Activated CD4-positive, alpha-beta T cell treated with anti-CD3 and anti-CD28 coated beads for 48 hours (primary cell): ENCODE results near the gene TTYH3.
"Not testable (repeated sequence)": the region's sequence is repeated elsewhere in the genome, so short reads cannot be mapped to it uniquely, and the experiment has no call there.

Source experiments
- DNase-seq: peaks from one replicate; pipeline ENCODE4 v3.0.0-alpha.2; 2020

Gene TTYH3, protein sequence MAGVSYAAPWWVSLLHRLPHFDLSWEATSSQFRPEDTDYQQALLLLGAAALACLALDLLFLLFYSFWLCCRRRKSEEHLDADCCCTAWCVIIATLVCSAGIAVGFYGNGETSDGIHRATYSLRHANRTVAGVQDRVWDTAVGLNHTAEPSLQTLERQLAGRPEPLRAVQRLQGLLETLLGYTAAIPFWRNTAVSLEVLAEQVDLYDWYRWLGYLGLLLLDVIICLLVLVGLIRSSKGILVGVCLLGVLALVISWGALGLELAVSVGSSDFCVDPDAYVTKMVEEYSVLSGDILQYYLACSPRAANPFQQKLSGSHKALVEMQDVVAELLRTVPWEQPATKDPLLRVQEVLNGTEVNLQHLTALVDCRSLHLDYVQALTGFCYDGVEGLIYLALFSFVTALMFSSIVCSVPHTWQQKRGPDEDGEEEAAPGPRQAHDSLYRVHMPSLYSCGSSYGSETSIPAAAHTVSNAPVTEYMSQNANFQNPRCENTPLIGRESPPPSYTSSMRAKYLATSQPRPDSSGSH

DNA sequence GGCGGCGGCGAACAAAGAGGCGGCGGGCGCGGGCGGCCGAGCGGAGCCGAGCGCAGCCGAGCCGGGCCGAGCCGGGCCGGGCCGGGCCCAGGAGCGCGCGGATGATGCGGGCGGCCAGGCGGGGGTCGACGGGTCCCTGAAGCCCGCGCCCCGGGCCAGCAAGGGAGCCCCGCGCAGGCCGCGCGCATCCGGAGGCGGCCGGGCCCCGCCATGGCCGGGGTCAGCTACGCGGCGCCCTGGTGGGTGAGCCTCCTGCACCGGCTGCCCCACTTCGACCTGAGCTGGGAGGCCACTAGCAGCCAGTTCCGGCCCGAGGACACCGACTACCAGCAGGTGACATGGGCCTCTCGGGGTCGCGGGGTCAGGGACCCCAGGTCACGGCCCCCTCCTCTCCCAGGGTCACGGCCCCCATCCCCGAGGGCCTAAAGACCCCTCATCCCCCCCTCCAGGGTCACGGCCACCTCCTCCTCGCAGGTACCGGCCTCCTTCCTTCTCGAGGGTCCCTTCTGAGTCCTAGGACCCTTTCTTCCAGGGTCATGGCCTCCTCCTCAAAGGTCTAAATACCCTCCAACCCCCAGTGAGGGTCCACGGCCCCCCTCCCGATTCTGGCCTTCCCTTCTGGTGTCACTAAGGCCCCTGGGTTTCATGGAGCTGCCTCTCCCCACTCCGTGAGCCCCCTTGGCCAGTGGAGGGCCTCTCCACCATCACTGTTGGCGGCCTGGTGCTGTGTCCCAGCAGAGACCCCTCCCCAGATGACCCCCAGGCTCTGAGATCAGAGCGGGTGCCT lies at the start of gene TTYH3:
Gene TTYH3, plus strand, starts transcription at position 41 of the 787 bp plus-strand sequence. Its CDS starts 170 bp downstream, at position 211.
- no peak for DNase-seq

DNA sequence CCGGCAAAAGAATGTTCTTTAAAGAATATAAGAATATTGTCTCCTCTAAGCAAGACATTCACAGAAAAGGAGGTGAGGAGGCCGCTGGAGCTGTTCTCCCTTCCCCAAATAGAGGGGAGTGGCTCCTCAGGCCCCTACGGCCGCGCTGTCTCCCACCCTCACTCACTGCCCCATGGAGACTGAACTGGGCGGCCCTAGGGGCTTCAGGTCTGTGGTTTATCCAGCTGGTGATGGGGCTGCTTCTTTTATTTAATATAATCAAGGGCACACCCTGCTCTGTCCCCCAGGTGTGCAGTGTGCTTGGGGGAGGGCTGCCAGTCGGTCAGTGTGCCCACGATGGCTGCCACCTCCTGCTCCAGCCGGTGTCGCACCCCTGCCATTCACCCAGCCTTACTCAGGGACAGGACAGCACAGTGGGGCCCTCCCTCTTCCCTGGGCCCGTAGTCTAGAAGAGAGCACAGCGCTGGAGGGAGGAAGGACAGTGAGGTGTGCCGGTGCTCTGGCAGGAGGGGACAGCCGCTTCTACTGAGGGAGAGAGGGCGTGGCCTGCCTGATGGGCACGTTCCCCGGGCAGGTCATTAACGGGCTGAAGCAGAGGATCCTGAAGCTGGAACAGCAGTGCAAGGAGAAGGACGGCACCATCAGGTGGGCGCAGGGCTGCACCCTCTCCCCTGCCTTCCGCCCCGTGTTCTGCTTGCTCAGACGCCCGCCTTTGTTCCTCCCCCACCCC lies 49.6 kb upstream of the TTYH3 start:
- no peak for DNase-seq

DNA sequence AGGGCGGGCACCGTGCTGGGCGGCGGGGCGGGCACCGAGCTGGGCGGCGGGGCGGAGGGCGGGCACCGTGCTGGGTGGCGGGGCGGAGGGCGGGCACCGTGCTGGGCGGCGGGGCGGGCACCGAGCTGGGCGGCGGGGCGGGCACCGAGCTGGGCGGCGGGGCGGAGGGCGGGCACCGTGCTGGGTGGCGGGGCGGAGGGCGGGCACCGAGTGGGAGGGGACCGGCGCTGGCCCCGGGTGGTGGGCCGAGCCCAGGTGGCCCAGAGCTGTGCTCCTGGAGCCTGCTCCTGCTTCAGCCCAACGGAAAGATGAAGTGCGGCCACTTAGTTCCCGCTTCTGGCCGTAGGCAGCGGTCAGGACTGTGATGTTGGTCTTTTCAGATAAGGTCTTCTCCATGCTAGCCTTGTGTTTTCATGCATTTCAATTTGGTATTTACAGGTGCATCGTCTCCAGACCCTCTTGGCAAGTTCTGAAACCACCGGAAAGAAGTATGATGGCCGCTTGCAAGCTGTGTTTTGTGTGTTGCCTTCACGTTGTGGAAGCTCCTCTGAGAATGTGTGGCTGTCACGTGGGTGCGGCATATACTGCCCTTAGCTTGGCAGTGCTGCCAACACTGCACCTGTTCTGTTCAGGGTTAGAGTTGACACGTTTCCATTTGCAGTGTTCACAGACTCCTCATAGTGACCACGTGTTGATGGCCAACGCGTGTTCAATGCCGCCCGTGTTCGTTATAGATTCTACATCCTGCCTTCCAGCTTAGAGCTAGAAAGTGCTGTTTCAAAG lies 47.8 kb upstream of the TTYH3 start:
- no peak for DNase-seq

DNA sequence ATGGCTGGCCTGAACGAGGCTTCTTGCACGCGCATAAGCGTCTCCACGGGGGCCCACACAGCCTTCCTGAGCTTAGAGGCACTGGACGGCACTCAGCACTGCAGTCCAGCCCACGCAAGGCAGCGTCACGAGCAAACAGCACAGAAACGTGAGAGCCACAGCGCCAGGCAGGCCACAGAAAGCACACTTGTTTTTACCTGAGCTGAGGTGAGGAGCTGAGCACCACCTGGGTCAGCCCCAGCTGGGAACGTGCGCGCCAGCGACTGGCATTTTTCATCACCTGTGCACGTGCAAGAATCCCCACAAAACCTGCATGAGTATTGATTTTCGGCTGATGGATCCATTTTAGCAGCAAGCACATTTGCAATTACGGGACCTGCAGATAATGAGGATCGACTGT lies 46.3 kb upstream of the TTYH3 start:
- DNase-seq: no peak

DNA sequence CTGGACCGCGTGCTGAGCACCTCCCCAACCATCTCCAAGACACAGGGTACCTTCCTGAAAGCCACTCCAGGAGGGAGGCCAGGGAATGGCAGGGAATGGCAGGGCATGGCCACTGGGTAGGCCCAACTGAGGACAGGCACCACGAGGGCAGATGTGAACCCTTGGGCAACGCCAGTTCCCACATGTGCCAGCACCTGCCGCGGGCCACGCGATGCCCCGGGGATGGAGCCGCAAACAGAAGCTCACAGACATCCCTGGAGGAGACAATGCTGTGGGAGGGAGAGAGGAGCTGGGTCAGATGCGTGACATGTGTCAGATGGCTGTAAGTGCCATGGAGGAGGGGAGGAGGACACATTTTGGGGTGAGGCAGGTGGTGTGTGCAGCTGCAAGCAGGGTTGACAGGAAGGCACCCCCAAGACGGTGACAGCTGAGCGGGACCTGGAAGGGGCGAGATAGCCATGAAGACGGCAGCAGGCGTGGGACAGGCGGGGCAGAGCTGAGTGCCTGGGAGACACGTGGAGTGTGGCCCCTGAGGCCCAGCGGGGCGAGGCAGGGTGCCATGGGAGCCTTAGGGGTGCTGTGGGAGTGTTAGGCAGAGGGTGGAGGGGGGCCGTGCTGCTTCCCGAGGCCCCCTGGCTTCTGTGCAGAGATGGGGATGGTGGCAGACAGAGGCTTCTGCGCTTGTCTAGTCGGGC lies 45.3 kb upstream of the TTYH3 start:
- DNase-seq: no peak

DNA sequence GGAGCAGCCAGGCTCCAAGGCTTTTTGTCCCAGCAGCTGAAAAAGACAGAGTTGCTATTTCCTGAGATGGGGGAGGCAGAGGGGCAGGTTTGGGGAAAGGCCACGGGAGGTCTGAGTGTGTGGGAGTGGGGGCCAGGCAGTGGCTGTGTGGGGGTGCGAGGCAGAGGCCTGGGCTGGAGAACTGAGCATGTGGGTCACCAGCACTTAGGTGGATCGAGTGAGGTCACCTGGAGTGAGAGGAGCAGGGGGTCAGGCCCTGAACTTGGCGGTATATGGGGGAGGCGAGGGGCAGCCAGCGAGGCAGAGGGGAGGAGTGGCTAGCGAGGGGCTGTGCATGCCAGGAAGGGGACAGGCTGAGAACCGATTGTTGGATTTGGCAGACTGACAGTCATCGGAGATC lies 44.7 kb upstream of the TTYH3 start:
- no peak for DNase-seq

DNA sequence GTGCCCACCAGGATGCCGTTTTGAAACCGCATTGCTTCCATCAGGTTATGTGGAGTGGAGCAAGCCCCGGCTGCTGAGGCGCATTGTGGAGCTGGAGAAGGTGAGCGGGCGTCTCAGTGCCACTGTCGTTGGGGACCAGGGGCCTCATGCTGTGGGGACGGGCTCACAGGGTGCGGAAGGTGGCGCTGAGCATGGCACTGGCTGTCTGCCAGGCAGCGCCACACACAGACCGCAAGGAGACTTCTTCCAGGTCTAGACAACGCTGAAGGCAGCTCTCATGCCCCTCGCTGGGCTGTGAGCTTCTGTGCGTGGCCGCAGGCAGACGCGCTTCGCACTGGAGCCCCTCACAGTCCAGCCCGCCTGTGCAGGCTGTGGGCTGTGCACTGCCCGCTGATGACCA lies 44.0 kb upstream of the TTYH3 start:
- no peak for DNase-seq

DNA sequence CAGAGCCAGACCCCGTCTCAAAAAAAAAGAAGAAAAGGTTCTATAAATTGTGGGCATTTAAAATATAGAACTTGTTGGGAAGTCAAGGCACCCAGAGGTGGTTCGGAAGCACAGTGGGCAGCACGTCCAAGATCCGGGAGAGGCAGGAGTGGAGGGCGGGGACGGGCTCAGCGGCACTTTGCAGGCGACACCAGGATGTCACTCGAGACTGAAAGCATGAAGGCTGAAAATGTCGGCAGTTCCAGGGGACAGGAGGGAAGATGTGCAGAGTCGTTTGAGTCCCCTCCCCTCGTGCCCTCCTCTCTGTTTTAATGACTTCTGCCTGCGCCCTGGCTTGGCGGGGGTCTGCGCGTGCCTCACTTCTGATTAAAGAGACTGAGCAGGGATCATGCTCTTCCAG lies 42.4 kb upstream of the TTYH3 start:
- no peak for DNase-seq

DNA sequence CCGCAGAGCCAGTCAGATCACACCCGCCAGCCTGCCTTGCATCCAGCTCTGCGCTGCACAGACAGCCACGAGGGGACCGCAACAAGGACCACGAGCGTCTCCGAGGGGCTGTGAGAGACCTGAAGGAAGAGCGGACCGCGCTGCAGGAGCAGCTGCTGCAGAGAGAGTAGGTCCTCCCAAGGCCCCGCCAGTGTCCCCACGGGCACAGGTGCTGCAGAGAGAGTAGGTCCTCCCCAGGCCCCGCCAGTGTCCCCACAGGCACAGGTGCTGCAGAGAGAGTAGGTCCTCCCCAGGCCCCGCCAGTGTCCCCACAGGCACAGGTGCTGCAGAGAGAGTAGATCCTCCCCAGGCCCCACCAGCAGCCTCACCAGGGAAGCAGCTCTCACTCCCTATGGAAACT lies 41.8 kb upstream of the TTYH3 start:
- DNase-seq: not testable (repeated sequence)

DNA sequence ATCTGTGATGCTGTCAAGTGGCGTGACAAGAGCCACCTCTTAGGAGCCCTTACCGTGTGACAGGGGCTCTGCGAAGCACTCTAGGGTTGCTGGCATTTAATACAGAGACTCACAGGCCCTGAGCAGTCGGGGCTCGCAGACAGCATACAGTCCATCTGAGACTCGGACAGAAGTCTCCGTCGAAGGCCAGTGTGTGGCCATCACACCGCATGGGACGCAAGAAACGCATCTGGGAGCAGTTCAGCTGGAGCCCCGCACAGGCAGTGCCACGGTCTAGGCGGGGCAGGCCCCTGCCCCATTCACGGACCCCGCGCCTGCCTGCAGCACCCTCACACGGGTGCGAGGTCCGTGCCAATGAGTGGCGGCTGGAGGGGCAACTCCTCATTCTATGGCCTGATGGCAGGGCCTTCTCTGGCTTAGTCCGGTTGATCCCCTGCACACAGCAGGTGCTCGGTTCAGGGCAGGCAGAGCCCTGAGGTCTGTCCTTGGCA lies 39.4 kb upstream of the TTYH3 start:
- no peak for DNase-seq

DNA sequence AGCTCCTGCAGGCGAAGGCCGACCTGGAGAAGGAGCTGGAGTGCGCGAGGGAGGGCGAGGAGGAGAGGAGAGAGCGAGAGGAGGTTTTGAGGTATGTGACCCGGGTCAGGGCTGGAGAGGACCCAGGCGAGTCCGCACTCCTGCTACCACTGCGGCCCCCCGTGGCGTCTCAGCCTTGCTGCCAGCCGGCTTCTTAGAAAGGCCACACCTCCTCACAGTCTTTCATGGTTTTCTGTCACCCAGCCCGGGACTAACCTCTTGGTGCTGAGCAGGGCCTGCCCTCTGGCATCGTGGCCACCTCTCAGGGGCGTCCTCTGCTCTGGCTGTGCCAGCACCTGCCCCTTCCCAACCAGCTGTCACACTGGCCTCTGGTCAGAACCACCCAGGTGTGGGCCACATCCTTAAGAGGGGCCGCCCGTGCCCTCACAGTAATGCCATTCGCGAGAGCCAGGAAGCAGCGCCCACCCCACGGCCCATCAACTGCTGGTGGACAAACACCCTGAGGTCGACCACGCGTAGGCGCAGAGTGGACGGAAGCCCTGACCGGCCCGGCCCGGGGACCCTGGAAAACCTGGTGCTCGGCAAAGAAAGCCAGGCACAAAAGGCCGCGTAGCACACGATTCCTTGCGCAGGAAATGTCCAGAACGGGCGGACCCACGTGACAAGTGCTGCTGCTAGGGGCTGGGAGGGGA lies 38.6 kb upstream of the TTYH3 start:
- no peak for DNase-seq

DNA sequence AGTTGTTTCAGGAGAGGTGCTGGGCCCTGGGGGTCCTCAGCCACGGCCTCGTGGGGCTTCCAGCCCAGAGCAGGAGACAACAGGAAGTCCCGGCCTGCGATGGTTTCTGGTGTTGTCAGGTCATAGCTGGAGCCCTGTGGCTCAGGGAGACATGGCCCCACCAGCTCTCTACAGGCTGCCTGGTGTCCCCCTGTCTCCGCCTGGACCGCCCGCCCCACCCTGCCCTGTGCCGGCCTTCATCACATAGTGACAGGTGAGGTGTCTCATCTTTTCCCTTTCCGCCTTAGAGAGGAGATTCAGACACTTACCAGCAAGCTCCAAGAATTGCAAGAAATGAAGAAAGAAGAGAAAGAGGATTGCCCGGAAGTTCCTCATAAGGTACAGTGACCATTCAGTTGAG lies 37.2 kb upstream of the TTYH3 start:
- no peak for DNase-seq

DNA sequence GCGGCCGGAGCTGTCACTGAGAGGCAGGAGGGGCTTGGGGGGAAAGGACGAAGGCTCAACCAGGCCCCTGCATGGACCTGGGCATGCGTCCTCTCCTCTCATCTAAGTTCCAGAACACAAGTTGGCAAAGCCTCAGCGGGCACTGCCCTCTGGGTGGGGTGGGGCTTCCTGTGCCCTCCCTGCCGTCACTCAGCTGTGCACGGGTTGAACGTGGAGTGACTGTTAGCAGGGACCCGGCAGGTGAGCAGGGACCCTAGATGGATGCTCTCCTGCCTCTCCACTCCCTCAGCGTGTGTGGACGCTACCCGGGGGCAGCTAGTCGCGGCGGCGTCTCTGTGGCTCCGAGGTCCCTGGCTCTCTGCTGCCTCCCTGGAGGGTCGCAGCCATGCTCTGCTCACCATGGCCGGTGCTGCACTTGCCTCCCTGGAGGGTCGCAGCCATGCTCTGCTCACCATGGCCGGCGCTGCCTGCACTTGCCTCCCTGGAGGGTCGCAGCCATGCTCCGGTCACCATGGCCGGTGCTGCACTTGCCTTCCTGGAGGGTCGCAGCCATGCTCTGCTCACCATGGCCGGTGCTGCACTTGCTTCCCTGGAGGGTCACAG lies 36.4 kb upstream of the TTYH3 start:
- no peak for DNase-seq

DNA sequence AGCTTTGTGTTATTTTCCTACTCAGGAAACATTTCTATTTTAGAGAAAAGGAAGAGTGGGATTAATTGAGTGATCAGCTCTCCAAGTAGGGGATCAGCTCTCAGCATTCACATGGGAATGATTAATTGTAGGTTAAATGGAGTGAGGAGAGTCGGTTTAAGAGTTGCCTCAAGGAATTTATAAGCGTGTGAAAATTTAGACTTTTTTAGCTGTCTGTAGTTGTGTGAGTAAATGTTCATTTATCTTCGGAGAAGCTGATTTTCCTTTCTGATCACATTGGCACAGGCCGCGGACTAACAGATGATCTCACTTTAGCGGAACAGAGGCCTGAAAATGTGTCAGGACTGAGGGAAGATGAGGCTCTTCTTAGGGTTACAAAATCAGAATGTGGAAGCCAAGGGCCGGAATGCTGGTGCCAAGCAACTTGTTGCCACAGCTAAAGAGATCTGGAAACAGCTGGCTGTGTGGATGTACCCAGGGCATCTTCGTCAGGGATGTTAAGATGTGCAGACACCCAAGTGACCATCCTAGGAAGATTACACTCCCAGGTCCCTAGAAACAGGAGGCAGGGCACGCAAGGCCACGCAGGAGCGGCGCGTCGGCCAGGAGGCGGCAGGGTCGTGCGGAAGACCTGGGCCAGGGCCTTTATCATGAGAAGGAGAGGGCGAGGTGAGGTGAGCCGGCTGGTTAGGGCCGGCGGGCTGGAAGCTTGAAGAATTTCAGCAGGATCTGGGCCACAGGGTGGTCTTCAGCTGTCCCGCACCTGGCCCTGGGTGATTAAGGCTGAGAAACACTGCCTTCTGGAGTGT lies 35.1 kb upstream of the TTYH3 start:
- DNase-seq: no peak

DNA sequence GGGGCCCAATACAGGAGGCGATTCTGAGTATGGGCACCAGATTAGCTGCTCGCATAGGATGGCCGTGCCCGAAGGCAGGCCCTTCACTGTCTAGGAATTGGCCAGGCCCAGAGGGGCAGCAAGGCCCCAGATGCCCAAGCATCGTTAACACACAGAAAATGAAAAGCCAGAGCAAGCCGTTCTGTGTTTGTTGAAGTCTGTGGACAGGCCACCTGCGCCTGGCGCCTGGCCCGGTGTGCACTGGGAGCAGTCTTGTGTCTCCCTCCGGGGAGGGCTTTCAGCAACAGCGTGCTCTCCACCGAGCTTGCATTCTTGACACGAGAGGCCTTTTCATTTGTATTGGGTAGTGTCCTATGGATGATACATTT lies 34.5 kb upstream of the TTYH3 start:
- DNase-seq: no peak

DNA sequence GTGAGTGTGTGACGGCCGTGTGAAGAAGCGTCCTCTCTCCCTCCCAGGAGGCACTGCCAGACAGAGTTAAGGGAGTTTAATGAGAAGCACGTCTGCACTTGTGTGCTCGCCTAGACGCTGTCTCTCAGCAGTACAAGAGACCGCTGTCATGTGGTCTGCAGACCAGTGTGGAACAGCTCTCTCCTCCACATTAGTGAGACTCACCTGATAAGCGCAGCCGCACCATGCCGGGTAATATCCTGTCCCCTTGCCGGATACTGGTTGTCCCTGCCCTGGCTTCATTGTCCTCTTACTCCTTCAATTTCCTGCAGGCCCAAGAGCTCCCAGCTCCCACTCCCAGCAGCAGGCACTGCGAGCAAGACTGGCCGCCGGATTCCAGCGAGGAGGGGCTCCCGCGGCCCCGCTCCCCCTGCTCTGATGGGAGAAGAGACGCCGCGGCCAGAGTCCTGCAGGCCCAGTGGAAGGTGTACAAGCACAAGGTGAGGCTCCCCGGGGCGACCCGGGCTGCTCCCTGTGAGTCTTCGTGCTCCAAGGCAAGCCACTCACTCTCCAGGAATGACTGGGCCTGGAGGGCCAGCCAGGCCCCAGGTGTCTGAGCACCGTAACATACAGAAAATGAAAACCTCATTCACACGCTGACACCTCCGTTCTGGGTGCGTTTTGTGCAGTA lies 33.5 kb upstream of the TTYH3 start:
- no peak for DNase-seq

DNA sequence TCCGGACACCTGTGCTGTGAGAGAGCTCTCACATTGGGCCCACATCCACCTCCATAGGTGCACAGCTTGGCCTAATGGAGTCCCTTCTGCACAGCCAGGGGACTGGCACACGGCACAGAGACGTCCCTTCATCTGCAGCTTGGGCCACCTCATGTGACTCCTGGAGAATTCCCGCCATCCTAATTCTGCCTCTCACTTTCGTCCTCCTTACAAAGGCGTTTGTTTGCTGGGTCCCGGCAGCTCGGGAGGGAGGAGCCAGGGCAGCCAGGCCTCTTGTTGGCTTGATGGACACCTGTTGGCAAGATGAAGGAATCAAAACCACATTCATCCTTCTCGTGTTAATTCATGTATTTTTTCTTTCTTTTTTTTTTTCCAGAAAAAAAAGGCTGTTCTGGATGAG lies 30.7 kb upstream of the TTYH3 start:
- DNase-seq: no peak

DNA sequence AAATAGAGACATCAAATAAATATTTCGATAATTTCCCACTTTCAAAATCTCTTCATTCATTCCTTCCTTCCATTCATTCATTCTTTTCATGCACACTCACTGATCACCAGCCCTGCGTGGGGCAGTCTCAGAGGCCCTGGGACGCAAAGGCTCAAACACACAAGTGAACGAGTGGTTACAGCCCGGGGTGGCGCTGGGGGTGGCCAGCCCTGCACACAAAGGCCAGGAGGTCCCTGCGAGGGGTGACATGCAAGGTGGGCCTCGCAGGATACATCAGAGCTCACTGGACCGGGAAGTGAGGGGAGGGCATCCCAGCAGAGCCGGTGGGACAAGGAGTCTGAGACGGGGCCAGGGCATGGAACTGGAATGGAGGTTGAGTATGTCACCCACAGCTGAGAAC lies 29.9 kb upstream of the TTYH3 start:
- DNase-seq: no peak

DNA sequence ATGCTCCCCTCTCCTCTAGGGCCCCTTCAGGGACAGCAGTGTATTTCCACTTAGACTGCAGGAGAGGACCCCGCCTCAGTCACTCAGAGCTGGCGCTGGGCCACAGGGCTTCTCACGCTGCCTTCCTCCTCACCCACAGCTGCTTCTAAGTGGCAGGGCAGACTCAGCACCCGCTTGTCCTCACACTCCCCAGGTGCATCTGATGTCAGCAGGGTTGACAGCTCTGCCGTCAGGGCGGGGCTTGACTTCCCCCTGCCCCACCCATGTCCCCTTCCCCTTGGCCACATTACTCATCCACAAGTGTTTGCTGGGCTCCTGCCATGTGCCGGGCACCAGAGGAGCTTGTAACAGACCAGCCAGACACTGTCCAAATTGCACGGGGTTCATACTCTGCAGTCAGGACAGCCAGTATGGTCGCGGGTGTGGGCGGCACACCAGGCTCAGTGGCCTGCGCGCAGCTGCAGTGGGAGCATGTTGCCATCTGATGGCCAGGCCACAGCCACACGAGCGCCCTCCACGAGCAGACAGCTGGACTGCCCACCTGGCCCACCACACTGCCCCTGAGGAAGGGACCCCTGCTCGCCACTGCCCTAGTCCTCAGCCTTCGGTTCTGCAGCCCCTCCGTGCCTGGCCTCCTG lies 29.3 kb upstream of the TTYH3 start:
- DNase-seq: no peak
